HL-60/S4 (cell line): Measurements from ENCODE around the gene ARL6IP6.
"Not testable (repeated sequence)": the region's sequence is repeated elsewhere in the genome, so short reads cannot be mapped to it uniquely, and the experiment has no call there.

Source experiments
- in situ Hi-C: fragments of 300-500 bp; cut with MboI; formaldehyde crosslinking; loops from 2 replicates; pipeline ENCODE4 v1.14.3; 2022; ENCODE audit warnings: low sequenced_read_pairs

ARL6IP6 gene

GRCh38 chr2:152720794-152721193 lies 2.4 kb downstream of the ARL6IP6 start:
- in situ Hi-C loops: no loop called here

- in situ Hi-C loops: not testable (repeated sequence)
These were observed 4.2 kb downstream of the ARL6IP6 start for GRCh38 chr2:152722639-152723038.

GRCh38 chr2:152723918-152724317 lies 5.5 kb downstream of the ARL6IP6 start:
- in situ Hi-C loops: no loop called here

GRCh38 chr2:152729844-152730243 lies 11.4 kb downstream of the ARL6IP6 start:
- in situ Hi-C loops: no loop called here

GRCh38 chr2:152730591-152731333 lies 12.3 kb downstream of the ARL6IP6 start:
- in situ Hi-C loops: no loop called here

- in situ Hi-C loops: not testable (repeated sequence)
These were observed 19.1 kb downstream of the ARL6IP6 start for GRCh38 chr2:152737509-152737908.

- in situ Hi-C loops: no loop called here
These were observed 20.0 kb downstream of the ARL6IP6 start for GRCh38 chr2:152738438-152738837.

- in situ Hi-C loops: not testable (repeated sequence)
These were observed 21.3 kb downstream of the ARL6IP6 start for GRCh38 chr2:152739705-152740104.

- in situ Hi-C loops: no loop called here
These were observed 22.4 kb downstream of the ARL6IP6 start for GRCh38 chr2:152740743-152741328.

- in situ Hi-C loops: no loop called here
These were observed 24.6 kb downstream of the ARL6IP6 start for GRCh38 chr2:152743002-152743401.

GRCh38 chr2:152747751-152748150 lies 29.3 kb downstream of the ARL6IP6 start:
- in situ Hi-C loops: not testable (repeated sequence)

- in situ Hi-C loops: no loop called here
These were observed 36.6 kb downstream of the ARL6IP6 start for GRCh38 chr2:152755029-152755428.

GRCh38 chr2:152759290-152760072 lies 41.1 kb downstream of the ARL6IP6 start:
- in situ Hi-C loops: no loop called here

GRCh38 chr2:152761214-152761613 lies 42.8 kb downstream of the ARL6IP6 start:
- in situ Hi-C loops: no loop called here

GRCh38 chr2:152762202-152762601 lies 43.8 kb downstream of the ARL6IP6 start:
- in situ Hi-C loops: no loop called here

GRCh38 chr2:152763208-152763607 lies 44.8 kb downstream of the ARL6IP6 start:
- in situ Hi-C loops: not testable (repeated sequence)

- in situ Hi-C loops: no loop called here
These were observed 45.2 kb downstream of the ARL6IP6 start for GRCh38 chr2:152763651-152764050.

GRCh38 chr2:152766928-152767327 lies 48.5 kb downstream of the ARL6IP6 start:
- in situ Hi-C loops: no loop called here

- in situ Hi-C loops: no loop called here
These were observed 62.8 kb downstream of the ARL6IP6 start for GRCh38 chr2:152781175-152781574.

- in situ Hi-C loops: no loop called here
These were observed 63.8 kb downstream of the ARL6IP6 start for GRCh38 chr2:152782171-152782570.

GRCh38 chr2:152790883-152791282 lies 72.5 kb downstream of the ARL6IP6 start:
- in situ Hi-C loops: no loop called here

GRCh38 chr2:152791979-152792378 lies 73.6 kb downstream of the ARL6IP6 start:
- in situ Hi-C loops: no loop called here
